GM20431 (cell line): ENCODE results near the gene CELSR3.

Source experiments
- in situ Hi-C: fragments of 300-500 bp; cut with MseI, MboI; formaldehyde crosslinking; loops from one replicate; pipeline ENCODE4 v1.15.0; 2020; ENCODE audit warnings: low sequenced_read_pairs; ENCODE audit not compliant: unreplicated experiment

Gene CELSR3

GRCh38 chr3:48663489-48664312 is 1.0 kb upstream of the CELSR3 start:
- in situ Hi-C loops = no loop called here

GRCh38 chr3:48662145-48662752 is 437 bp downstream of the CELSR3 start:
- in situ Hi-C loops = no loop called here

- in situ Hi-C loops = no loop called here
Observed at GRCh38 chr3:48661501-48662144, 1.1 kb downstream of the CELSR3 start.

- in situ Hi-C loops = no loop called here
Observed at GRCh38 chr3:48660800-48661400, 1.8 kb downstream of the CELSR3 start.

GRCh38 chr3:48656841-48657281 is 5.8 kb downstream of the CELSR3 start:
- in situ Hi-C loops = no loop called here

- in situ Hi-C loops = no loop called here
Observed at GRCh38 chr3:48656061-48656840, 6.4 kb downstream of the CELSR3 start.

GRCh38 chr3:48655606-48656005 is 7.1 kb downstream of the CELSR3 start:
- in situ Hi-C loops = no loop called here

GRCh38 chr3:48655063-48655462 is 7.6 kb downstream of the CELSR3 start:
- in situ Hi-C loops = no loop called here

GRCh38 chr3:48652923-48653715 is 9.6 kb downstream of the CELSR3 start:
- in situ Hi-C loops = no loop called here

GRCh38 chr3:48651771-48652170 is 10.9 kb downstream of the CELSR3 start:
- in situ Hi-C loops = no loop called here

GRCh38 chr3:48650723-48651122 is 12.0 kb downstream of the CELSR3 start:
- in situ Hi-C loops = no loop called here

GRCh38 chr3:48648188-48648850 is 14.4 kb downstream of the CELSR3 start:
- in situ Hi-C loops = no loop called here

GRCh38 chr3:48647714-48648113 is 15.0 kb downstream of the CELSR3 start:
- in situ Hi-C loops = no loop called here

GRCh38 chr3:48644898-48645760 is 17.6 kb downstream of the CELSR3 start:
- in situ Hi-C loops = no loop called here

GRCh38 chr3:48642605-48643004 is 20.1 kb downstream of the CELSR3 start:
- in situ Hi-C loops = no loop called here

GRCh38 chr3:48641396-48641795 is 21.3 kb downstream of the CELSR3 start:
- in situ Hi-C loops = no loop called here

- in situ Hi-C loops = no loop called here
Observed at GRCh38 chr3:48639944-48640606, 22.6 kb downstream of the CELSR3 start.
